Measurements from ENCODE around the gene AMFR.

Gene AMFR

GRCh38 chr16:56336071-56336688 is 89.2 kb downstream of the AMFR start:
- no peaks in the 10 kb centered on the region for H3K36me3 ChIP-seq (ENCODE audit: control insufficient read depth in 2 of 2, insufficient read depth in 1 of 2, low read length in 2 of 2)
- no peak for TF ChIP-seq ZNF18 (tag by site-specific recombination; IDR thresholded peaks at IDR 0.05)
- no peak for TF ChIP-seq MEIS1 (CRISPR knock-in tag; IDR thresholded peaks at IDR 0.05; ENCODE audit: borderline replicate concordance)
- TF ChIP-seq ZNF645 (tag by site-specific recombination; IDR thresholded peaks at IDR 0.05), result no peak
- no peak for TF ChIP-seq ZBTB20 (tag by site-specific recombination; IDR thresholded peaks at IDR 0.05)
- no peak for TF ChIP-seq ZNF513 (tag by site-specific recombination; IDR thresholded peaks at IDR 0.05)
- TF ChIP-seq ZNF24 (tag by site-specific recombination; IDR thresholded peaks at IDR 0.05), result no peak
- no peak for TF ChIP-seq YY1 (tag by site-specific recombination; IDR thresholded peaks at IDR 0.05)
- no peak for TF ChIP-seq ZNF549 (tag by site-specific recombination; IDR thresholded peaks at IDR 0.05)
- no peak for TF ChIP-seq ZBTB44 (tag by site-specific recombination; IDR thresholded peaks at IDR 0.05)
- no peak for TF ChIP-seq SETDB1 (IDR thresholded peaks at IDR 0.05; ENCODE audit: insufficient read length, low read length)
- TF ChIP-seq ZNF157 (tag by site-specific recombination; IDR thresholded peaks at IDR 0.05), result no peak
- TF ChIP-seq ZNF660 (tag by site-specific recombination; IDR thresholded peaks at IDR 0.05), result no peak
- no peak for TF ChIP-seq ZNF138 (tag by site-specific recombination; IDR thresholded peaks at IDR 0.05; ENCODE audit: borderline replicate concordance)
- TF ChIP-seq ZSCAN5A (tag by site-specific recombination; IDR thresholded peaks at IDR 0.05), result no peak
- TF ChIP-seq ZNF266 (tag by site-specific recombination; IDR thresholded peaks at IDR 0.05; ENCODE audit: low read depth), result no peak
- no peak for TF ChIP-seq ZNF670 (tag by site-specific recombination; IDR thresholded peaks at IDR 0.05; ENCODE audit: low read depth)
- TF ChIP-seq ZNF274 (IDR thresholded peaks at IDR 0.05; ENCODE audit: low read length), result no peak
- TF ChIP-seq ZNF274 (tag by site-specific recombination; IDR thresholded peaks at IDR 0.05; ENCODE audit: borderline replicate concordance), result no peak
- no peak for TF ChIP-seq ZNF132 (tag by site-specific recombination; IDR thresholded peaks at IDR 0.05; ENCODE audit: borderline replicate concordance)
- TF ChIP-seq REPIN1 (tag by site-specific recombination; IDR thresholded peaks at IDR 0.05; ENCODE audit: low read depth), result no peak
- no peak for TF ChIP-seq PBX3 (CRISPR knock-in tag; IDR thresholded peaks at IDR 0.05)
- H3K27ac ChIP-seq (ENCODE audit: extremely low read depth, low read depth, low read length), result no peak overlapping the region
- ChIA-PET POLR2A (no interaction called here), CTCF (interaction anchor here (1.0 kb wide), 1 partner anchor 20 kb away, joined by 3 read pairs; no protein-coding TSS in a partner anchor)
- H3K4me3 ChIP-seq (ENCODE audit: low read depth, low read length), result no peak overlapping the region
- H3K4me1 ChIP-seq (ENCODE audit: control insufficient read depth, insufficient read depth, low read length), result no peaks in the 10 kb centered on the region
- H3K9me3 ChIP-seq (ENCODE audit: control insufficient read depth, insufficient read depth, low read depth, low read length), result no peaks in the 10 kb centered on the region
